HepG2 (cell line): ENCODE data around the gene MED12L.

Experiments
- CTCF ChIP-seq: sonication (generic); formaldehyde crosslinking; IDR thresholded peaks from 2 replicates; pipeline ENCODE4 v1.5.0; 2020; ENCODE audit warnings: mild to moderate bottlenecking, missing genetic modification reagents, moderate library complexity
- EP300 ChIP-seq, 3 experiments: sonication (generic) in 1 of 3; formaldehyde crosslinking in 1 of 3; IDR thresholded peaks; 2 replicates each; pipeline versions ENCODE4 v1.5.1 to v1.6.1; 2011 to 2020; ENCODE audit warnings: low read depth in 2 of 3, low read length in 2 of 3, borderline replicate concordance in 1 of 3, improper control_type of control experiment in 1 of 3, mild to moderate bottlenecking in 1 of 3, missing genetic modification reagents in 1 of 3, moderate library complexity in 1 of 3
- JDP2 ChIP-seq: sonication (generic); formaldehyde crosslinking; IDR thresholded peaks from 2 replicates; pipeline ENCODE4 v1.8.1; 2022; ENCODE audit warnings: missing genetic modification reagents, borderline replicate concordance

- no peak for TF ChIP-seq CTCF (CRISPR knock-in tag)
- no peak for TF ChIP-seq JDP2 (CRISPR knock-in tag)
- TF ChIP-seq EP300 (IDR thresholded peaks at IDR 0.05; ENCODE audit: low read depth in 2 of 2, low read length in 2 of 2): no peak
- no peak for TF ChIP-seq EP300 (CRISPR knock-in tag; IDR thresholded peaks at IDR 0.05; ENCODE audit: borderline replicate concordance)
Measured at GRCh38 chr3:151264605-151265004, 179.1 kb downstream of the MED12L start.
